NCI-H446 (cell line): ENCODE results near the gene C16orf54.
A peak's percentile ranks its signal among the peaks of the same experiment; 100 is the strongest.
"Not testable (repeated sequence)": the region's sequence is repeated elsewhere in the genome, so short reads cannot be mapped to it uniquely, and the experiment has no call there.

Experiments used
- DNase-seq, 2 experiments: peaks; one replicate each; lab custom pipeline; 2025; lab: John Stamatoyannopoulos, UW

C16orf54 gene

DNA sequence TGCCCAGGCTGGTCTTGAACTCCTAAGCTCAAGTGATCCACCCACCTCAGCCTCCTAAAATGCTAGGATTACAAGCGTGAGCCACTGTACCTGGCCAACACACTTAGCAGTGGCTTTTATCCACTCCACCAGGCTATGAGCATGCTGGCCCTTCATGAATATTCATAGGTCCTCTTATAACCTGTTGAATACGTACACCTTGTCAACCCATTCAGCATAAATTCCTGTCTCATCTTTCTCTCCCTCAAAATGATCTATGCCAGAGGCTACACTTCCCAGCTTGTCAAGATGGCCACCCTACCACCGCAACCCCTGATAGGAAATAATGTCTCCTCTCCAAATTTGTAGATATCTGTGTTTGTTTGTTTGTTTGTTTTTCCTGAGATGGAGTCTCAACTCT, 21.3 kb upstream of the C16orf54 start:
- no peak for DNase-seq

DNA sequence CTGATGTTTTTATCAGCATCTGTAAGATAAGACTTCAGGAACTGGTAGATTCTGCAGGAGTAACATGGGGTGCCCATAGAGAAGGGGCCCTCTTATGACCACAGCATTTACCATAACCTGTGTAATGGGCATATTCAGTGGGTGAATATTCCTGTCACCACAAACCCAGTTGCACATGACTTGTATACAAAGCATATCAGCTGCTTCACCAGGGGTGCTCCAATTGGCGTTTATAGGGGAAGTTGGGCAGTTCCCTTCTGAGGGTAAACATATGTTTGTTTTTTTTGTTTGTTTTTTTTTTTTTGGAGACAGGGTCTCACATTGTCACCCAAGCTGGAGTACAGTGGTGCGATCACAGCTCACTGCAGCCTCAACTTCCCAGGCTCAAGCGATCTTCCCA, 20.8 kb upstream of the C16orf54 start:
- no peak for DNase-seq

DNA sequence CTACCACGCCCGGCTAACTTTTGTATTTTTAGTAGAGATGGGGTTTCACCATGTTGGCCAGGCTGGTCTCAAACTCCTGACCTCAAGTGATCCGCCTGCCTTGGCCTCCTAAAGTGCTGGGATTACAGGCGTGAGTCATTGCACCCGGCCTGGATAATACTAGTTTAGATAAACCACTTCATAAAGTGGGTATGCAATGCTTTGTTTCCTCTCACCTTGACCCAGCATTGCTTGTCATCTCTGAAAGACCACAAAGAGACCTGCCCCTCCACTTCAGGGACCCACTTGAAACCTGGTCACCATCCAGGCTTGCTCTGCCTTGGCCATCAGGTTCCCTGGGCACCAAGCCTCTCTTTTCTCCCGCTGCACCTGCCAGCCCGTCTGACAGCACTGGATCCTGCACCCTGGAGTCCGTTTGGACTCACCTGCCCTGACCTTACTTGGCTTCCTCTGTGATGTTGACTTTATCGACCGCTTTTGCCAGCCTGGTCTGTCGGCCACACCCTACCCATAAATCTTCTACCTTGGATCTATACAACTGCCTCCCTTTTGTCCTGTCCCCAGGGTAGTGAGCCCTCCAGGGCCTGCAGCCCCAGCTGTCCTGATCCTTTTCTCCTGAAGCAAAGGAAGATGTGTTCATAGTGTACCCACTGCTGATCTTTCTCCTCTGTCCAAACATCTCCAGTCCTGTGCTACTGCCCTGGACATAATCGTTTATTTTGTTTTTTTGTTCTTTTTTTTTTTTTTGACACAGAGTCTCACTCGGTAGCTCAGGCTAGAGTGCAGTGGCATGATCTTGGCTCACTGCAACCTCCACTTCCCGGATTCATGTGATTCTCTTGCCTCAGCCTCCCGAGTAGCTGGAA, 19.6 kb upstream of the C16orf54 start:
- DNase-seq, result no peak

DNA sequence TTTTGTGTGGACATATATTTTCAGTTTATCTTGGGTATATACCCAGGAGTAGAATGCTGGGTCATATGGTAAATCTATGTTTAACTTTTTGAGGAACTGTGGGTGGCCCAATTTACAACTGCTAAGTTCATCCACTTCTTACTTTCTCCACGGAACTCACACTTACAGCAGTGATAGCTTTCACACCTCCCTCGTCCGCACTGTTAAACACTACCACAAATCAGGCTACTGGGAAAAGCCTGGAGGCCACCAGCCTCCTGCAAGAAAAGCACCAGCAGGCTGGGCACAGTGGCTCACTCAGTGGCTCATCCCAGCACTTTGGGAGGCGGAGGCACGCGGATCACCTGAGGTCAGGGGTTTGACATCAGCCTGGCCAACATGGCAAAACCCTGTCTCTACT, 17.5 kb upstream of the C16orf54 start:
- no peak for DNase-seq

- DNase-seq, result peak in 1 of 2 experiments; percentile 3
These were observed 16.1 kb upstream of the C16orf54 start for GRCh38 chr16:29761882-29762281.

- DNase-seq, result not testable (repeated sequence)
These were observed 15.5 kb upstream of the C16orf54 start for GRCh38 chr16:29761280-29761651.

GRCh38 chr16:29760567-29761279, 14.9 kb upstream of the C16orf54 start:
- DNase-seq, result no peak

- DNase-seq, result no peak
These were observed 12.2 kb upstream of the C16orf54 start for GRCh38 chr16:29757950-29758466.

DNA sequence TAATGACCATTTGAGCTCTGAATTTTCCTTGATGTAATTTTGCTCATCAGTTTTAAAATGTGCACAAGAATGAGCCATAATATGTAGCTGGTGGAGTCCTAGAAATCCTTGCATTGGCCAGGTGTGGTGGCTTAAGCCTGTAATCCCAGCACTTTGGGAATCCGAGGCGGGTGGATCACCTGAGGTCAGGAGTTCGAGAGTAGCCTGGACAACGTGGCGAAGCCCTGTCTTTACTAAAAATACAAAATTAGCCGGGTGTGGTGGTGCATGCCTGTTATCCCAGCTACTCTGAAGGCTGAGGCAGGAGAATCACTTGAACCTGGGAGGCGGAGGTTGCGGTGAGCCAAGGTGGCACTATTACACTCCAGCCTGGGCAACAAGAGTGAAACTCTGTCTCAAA, 11.3 kb upstream of the C16orf54 start:
- not testable (repeated sequence) for DNase-seq

GRCh38 chr16:29756654-29757053, 10.9 kb upstream of the C16orf54 start:
- DNase-seq, result no peak

DNA sequence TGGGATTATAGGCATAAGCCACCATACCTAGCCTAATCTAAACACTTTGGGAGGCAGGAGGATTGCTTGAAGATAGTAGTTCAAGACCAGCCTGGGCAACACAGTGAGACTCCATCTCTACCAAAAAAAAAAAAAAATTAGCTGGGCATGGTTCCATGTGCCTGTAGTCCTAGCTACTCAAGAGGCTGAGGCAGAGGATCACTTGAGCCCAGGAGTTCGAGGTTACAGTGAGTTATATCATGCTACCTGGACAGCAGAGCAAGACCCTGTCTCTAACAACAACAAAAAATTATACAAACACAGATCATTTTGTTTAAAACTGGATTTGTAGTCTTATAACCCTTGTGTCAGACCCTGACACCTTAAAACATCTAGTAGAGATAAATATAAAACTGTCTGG, 7.7 kb upstream of the C16orf54 start:
- DNase-seq, result no peak

DNA sequence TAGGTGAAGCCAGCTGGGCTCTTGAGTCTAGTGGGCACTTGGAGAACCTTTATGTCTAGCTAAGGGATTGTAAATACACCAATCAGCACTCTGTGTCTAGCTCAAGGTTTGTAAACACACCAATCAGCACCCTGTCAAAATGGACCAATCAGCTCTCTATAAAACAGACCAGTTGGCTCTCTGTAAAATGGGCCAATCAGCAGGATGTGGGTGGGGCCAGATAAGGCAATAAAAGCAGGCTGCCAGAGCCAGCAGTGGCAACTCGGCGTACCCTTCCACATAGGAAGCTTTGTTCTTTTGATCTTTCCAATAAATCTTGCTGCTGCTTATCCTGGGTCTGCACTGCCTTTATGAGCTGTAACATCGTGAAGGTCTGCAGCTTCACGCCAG, 3.0 kb upstream of the C16orf54 start:
- not testable (repeated sequence) for DNase-seq

GRCh38 chr16:29747947-29748759, 2.4 kb upstream of the C16orf54 start:
- DNase-seq, result no peak

- DNase-seq, result not testable (repeated sequence)
These were observed 728 bp upstream of the C16orf54 start for GRCh38 chr16:29746518-29746917.

DNA sequence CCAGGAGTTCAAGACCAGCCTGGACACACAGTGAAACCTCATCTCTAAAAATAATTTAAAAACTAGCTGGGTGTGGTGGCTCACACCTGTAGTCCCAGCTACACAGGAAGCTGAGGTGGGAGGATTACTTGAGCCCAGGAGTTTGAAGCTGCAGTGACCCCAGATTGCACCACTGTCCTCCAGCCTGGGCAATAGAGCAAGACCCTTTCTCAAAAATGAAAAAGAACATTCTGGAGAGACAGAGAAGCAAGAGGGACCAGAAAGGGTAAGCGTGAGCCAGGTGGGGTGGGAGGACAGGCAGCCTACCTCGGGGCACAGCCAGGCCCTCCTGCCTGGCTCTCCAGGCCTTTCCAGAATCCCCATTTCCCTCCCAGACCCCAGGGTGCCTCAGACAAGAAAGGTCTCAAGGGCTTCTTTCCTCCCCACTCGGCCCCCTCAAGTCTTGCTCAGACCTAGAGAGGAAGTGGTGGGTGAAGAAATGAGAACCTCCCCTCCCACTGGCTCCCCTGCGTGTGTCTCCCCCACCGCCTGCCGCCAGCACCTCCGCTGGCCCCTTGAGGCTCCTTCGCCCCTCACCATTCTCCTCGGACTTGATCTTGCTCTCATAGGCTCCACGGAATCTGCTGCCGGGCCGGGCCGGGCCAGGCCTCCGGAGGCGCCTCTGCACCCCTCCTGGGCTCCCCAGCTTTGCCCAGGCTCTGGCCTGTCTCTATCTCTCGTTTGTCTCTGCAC, 503 bp downstream of the C16orf54 start:
- DNase-seq, result no peak

DNA sequence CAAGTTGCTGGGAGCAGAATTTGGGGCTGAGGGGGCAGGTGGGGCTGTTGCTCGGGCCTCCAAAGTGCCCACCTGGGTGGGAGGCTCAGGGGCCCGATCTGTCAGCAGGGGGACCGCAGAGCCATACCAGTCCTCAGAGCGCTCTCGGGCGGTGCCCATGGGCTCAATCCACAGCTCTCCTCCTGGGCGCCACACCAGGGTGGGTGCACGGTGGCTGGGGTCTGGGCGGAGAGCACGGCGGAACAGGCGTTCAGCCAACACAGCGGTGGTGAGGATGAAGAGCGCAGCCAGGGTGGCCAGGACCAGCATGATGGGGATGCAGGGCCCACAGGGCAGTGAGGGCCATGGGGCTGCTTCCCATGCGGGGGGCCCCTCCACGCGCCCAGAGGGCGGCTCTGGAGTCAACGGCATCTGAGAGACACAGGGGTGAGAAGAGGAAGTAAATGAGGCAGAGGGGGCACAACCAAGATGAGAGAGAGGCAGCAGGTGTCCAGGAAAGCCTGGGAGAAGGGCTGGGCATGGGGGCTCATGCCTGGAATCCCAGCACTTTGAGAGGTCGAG, 1.2 kb downstream of the C16orf54 start:
- no peak for DNase-seq

DNA sequence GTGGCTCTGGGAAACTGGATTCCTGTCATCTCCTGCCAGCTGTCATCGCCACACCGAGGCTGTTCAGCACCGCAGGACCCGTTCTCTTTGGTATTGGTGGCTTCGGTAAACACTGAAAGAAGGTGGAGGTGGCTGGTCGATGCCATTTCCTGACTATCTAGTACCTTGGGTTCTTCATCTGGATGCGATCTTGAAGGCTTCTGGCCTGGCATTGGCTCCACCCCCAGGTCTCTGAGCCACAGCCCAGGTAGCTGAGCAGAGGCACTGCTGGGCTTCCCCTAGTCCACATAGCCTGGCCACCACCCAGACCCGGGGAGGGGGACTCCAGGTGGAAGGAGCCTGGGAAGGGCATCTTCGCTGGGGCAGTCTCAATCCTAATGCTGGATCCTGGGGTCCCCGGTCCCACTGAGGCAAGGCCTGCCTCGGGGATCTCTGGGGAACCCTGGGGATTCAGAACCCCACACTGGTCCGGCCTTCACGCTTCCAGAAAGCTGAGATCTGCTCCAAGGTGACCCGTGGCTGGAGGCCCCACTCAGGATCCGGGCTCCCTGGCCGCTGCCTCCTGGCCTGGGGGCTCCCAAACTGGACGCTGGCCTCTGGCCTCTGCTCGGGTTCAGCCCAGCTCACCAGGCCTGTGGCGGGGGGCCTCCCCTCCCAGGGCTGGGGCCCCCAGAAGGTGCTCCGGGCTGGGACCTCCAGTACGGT, 1.8 kb downstream of the C16orf54 start:
- DNase-seq, result no peak

DNA sequence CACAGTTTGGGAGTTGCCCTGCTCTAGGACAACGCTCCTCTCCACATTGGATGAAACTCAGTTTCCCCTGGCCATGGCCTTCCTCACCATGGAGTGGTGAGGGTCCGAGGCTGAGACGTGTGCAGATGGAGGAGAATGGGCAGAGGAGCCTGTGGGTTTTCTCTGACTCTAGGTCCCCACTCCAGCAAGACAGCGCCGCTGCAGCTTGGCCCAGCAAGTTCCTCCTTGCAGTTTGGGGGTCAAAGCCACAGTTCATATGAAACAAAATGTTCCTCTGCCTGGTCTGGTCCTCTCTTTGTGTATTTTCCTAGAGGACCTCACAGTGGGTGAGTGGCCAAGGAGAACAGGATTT, 2.3 kb downstream of the C16orf54 start:
- DNase-seq, result no peak

DNA sequence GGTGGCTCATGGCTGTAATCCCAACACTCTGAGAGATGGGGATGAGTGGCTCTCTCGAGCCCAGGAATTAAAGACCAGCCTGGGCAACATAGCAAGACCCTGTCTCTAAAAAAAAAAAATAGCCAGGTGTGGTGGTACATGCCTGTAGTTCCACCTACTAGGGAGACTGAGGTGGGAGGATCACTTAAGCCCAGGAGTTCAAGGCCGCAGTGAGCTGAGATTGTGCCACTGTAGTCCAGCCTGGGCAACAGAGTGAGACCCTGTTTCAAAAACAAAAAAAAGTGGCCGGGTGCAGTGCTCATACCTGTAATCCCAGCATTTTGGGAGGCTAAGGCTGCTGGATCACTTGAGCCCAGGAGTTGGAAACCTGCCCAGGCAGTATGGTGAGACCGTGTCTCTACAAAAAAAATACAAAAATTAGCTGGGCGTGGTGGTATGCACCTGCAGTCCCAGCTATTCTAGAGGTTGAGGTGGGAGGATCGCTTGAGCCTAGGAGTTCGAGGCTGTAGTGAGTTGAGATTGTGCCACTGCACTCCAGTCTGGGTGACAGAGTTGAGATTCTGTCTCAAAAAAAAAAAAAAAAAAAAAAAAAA, 3.0 kb downstream of the C16orf54 start:
- DNase-seq, result no peak

GRCh38 chr16:29740630-29741015, 5.2 kb downstream of the C16orf54 start:
- DNase-seq, result not testable (repeated sequence)
